SK-N-SH (cell line): ENCODE measurements around the gene COX15. TPM values are rescaled to one million over a fixed set of nuclear protein-coding genes. Genes with fewer than 3 reads are reported as not detected.
A peak's percentile ranks its signal among the peaks of the same experiment; 100 is the strongest.

Source experiments
- CTCF ChIA-PET: fragments of 300-600, 350-600 bp; formaldehyde crosslinking; extraction: SDS; loops from one replicate; lab custom pipeline; 2021; lab: Yijun Ruan, JAX
- POLR2A ChIA-PET: fragments of 350-600 bp; sonication (Branson Sonifier 250); formaldehyde crosslinking; extraction: SDS; loops from one replicate; lab custom pipeline; 2020; ENCODE audit warnings: antibody characterized with exemption, inconsistent platforms; lab: Yijun Ruan, JAX
- DNase-seq: peaks from one replicate; pipeline ENCODE4 v3.0.0; 2012
- H2AFZ ChIP-seq: fragments of 200-600 bp; sonication (generic); 2 replicates; pipeline ENCODE4 v1.8.1; 2016; ENCODE audit warnings: antibody characterized with exemption, mild to moderate bottlenecking, low read depth
- H3F3A ChIP-seq: fragments of 200-600 bp; sonication (generic); replicated peaks from 2 replicates; pipeline ENCODE3; 2016; ENCODE audit warnings: antibody characterized with exemption, mild to moderate bottlenecking; ENCODE audit not compliant: insufficient read depth
- H3K27ac ChIP-seq, 2 experiments: fragments of 200-500 bp in 1 of 2; fragments of 200-600 bp in 1 of 2; sonication (Bioruptor generic) in 1 of 2; sonication (generic), shearing (Covaris generic) in 1 of 2; 2 replicates each; pipeline versions ENCODE4 v1.5.1 to v1.6.1; 2014 to 2016; ENCODE audit warnings: low read depth in 2 of 2, inconsistent platforms in 1 of 2, low read length in 1 of 2, mild to moderate bottlenecking in 1 of 2, mixed read lengths in 1 of 2
- H3K27me3 ChIP-seq: fragments of 200-600 bp; sonication (generic), shearing (Covaris generic); 2 replicates; pipeline ENCODE4 v1.6.1; 2016; ENCODE audit warnings: mixed run types; ENCODE audit not compliant: insufficient read depth
- H3K36me3 ChIP-seq, 2 experiments: fragments of 200-500 bp in 1 of 2; fragments of 200-600 bp in 1 of 2; sonication (Bioruptor generic) in 1 of 2; sonication (generic) in 1 of 2; replicated peaks in 1 of 2; 2 replicates each; pipeline versions ENCODE3 to v1.5.1; 2014 to 2016; ENCODE audit warnings: low read length in 1 of 2, mild to moderate bottlenecking in 1 of 2; ENCODE audit not compliant: insufficient read depth in 2 of 2, control insufficient read depth in 1 of 2
- H3K4me1 ChIP-seq, 2 experiments: fragments of 200-500 bp in 1 of 2; fragments of 200-600 bp in 1 of 2; sonication (Bioruptor generic) in 1 of 2; sonication (generic), shearing (Covaris generic) in 1 of 2; 2 replicates each; pipeline versions ENCODE4 v1.5.1 to v1.6.1; 2014 to 2016; ENCODE audit warnings: low read depth in 1 of 2, low read length in 1 of 2, mixed run types in 1 of 2; ENCODE audit not compliant: insufficient read depth in 2 of 2, control insufficient read depth in 1 of 2
- H3K4me2 ChIP-seq: fragments of 200-600 bp; sonication (generic), shearing (Covaris generic); 2 replicates; pipeline ENCODE4 v1.6.1; 2017; ENCODE audit warnings: mixed run types
- H3K4me3 ChIP-seq, 2 experiments: fragments of 200-500 bp in 1 of 2; fragments of 200-600 bp in 1 of 2; sonication (Bioruptor generic) in 1 of 2; sonication (generic), shearing (Covaris generic) in 1 of 2; 2 replicates each; pipeline versions ENCODE4 v1.5.1 to v1.8.1; 2014 to 2016; ENCODE audit warnings: low read depth in 2 of 2, inconsistent platforms in 1 of 2, low read length in 1 of 2, mild to moderate bottlenecking in 1 of 2, mixed read lengths in 1 of 2, moderate library complexity in 1 of 2
- H3K79me2 ChIP-seq: fragments of 200-600 bp; sonication (generic); 2 replicates; pipeline ENCODE4 v1.8.1; 2017; ENCODE audit warnings: mild to moderate bottlenecking; ENCODE audit not compliant: insufficient read depth
- H3K9ac ChIP-seq: fragments of 200-600 bp; sonication (generic); 2 replicates; pipeline ENCODE4 v1.6.1; 2017; ENCODE audit warnings: mixed run types
- H3K9me2 ChIP-seq: fragments of 200-600 bp; sonication (generic); 2 replicates; pipeline ENCODE4 v1.6.1; 2017; ENCODE audit warnings: mixed run types
- H3K9me3 ChIP-seq: fragments of 200-600 bp; sonication (generic); 2 replicates; pipeline ENCODE4 v1.6.1; 2017; ENCODE audit warnings: mixed run types, mild to moderate bottlenecking, moderate library complexity
- H4K20me1 ChIP-seq: fragments of 200-600 bp; sonication (generic); 2 replicates; pipeline ENCODE4 v1.6.1; 2017; ENCODE audit warnings: mild to moderate bottlenecking, mixed run types; ENCODE audit not compliant: insufficient read depth
- CTCF ChIP-seq: fragments of 200-600 bp; sonication (generic); IDR thresholded peaks from 2 replicates; pipeline ENCODE4 v1.6.1; 2017; ENCODE audit warnings: antibody characterized with exemption, mild to moderate bottlenecking, moderate library complexity
- EP300 ChIP-seq, 2 experiments: IDR thresholded peaks; 2 replicates each; pipeline versions ENCODE4 v1.4.0 to v1.6.1; 2012; ENCODE audit warnings: borderline replicate concordance in 1 of 2, low read depth in 1 of 2, low read length in 1 of 2
- EZH2phosphoT487 ChIP-seq: fragments of 200-600 bp; sonication (generic); IDR thresholded peaks from 2 replicates; pipeline ENCODE4 v1.6.1; 2017; ENCODE audit warnings: low read depth, mixed run types, mild to moderate bottlenecking, antibody characterized with exemption, moderate library complexity, borderline replicate concordance
- FOSL2 ChIP-seq: IDR thresholded peaks from 2 replicates; pipeline ENCODE4 v1.4.0; 2012; ENCODE audit warnings: low read depth, mild to moderate bottlenecking, moderate library complexity, borderline replicate concordance
- FOXM1 ChIP-seq: IDR thresholded peaks from 2 replicates; pipeline ENCODE4 v1.4.0; 2012; ENCODE audit warnings: low read depth, mild to moderate bottlenecking
- GABPA ChIP-seq: IDR thresholded peaks from 2 replicates; pipeline ENCODE4 v1.4.0; 2012; ENCODE audit warnings: low read depth, mild to moderate bottlenecking
- GATA2 ChIP-seq: sonication (generic); formaldehyde crosslinking; IDR thresholded peaks from 2 replicates; pipeline ENCODE4 v1.5.0; 2020; ENCODE audit warnings: mild to moderate bottlenecking, missing genetic modification reagents
- JUND ChIP-seq: IDR thresholded peaks from 2 replicates; pipeline ENCODE4 v1.4.0; 2012
- MAX ChIP-seq: IDR thresholded peaks from 2 replicates; pipeline ENCODE4 v1.4.0; 2012; ENCODE audit warnings: low read depth
- NFIC ChIP-seq: IDR thresholded peaks from 2 replicates; pipeline ENCODE4 v1.4.0; 2012; ENCODE audit warnings: borderline replicate concordance
- PBX3 ChIP-seq: IDR thresholded peaks from 2 replicates; pipeline ENCODE4; 2012
- POLR2AphosphoS5 ChIP-seq: IDR thresholded peaks from 2 replicates; pipeline ENCODE4 v1.6.1; 2012; ENCODE audit warnings: low read depth, low read length
- RAD21 ChIP-seq: IDR thresholded peaks from 2 replicates; pipeline ENCODE4 v1.6.1; 2012; ENCODE audit warnings: mild to moderate bottlenecking, low read length
- RCOR1 ChIP-seq: fragments of 150-350 bp; IDR thresholded peaks from 2 replicates; pipeline ENCODE4 v1.6.1; 2017; ENCODE audit warnings: antibody characterized with exemption, low read length
- RFX5 ChIP-seq: IDR thresholded peaks from 2 replicates; pipeline ENCODE4 v1.6.1; 2012; ENCODE audit warnings: mild to moderate bottlenecking, improper control_type of control experiment, low read length
- TAF1 ChIP-seq: IDR thresholded peaks from 2 replicates; pipeline ENCODE4 v1.6.1; 2012; ENCODE audit warnings: low read depth, mild to moderate bottlenecking, low read length, moderate library complexity, borderline replicate concordance
- TCF12 ChIP-seq: IDR thresholded peaks from 2 replicates; pipeline ENCODE4 v1.4.0; 2012
- WGBS: methylation state at CpG from one replicate; pipeline ENCODE4 v1.1.6; 2017; ENCODE audit warnings: low lambda C conversion rate; 5-methylcytosine and 5-hydroxymethylcytosine counted together
- polyA plus RNA-seq, 3 experiments: library from polyadenylated mRNA; depleted of rRNA; stranded (reverse); fragments of >200 nt; gene quantifications; 2 replicates each; pipeline ENCODE4 v1.2.3, GENCODE V29; 2012
- TF ChIP-seq, protein P1 (sequence below): fragments of 150-350 bp; IDR thresholded peaks from 2 replicates; pipeline ENCODE4 v1.6.1; 2016; ENCODE audit warnings: mild to moderate bottlenecking, low read depth, low read length
- TF ChIP-seq, protein P2 (sequence below): fragments of 150-350 bp; IDR thresholded peaks from 2 replicates; pipeline ENCODE4 v1.6.1; 2017; ENCODE audit warnings: antibody characterized with exemption, low read length, low read depth, borderline replicate concordance

COX15 gene
- polyA plus RNA-seq, 1 of the 3 experiments (the other 2 are of a cell fraction): 20.4 TPM

DNA sequence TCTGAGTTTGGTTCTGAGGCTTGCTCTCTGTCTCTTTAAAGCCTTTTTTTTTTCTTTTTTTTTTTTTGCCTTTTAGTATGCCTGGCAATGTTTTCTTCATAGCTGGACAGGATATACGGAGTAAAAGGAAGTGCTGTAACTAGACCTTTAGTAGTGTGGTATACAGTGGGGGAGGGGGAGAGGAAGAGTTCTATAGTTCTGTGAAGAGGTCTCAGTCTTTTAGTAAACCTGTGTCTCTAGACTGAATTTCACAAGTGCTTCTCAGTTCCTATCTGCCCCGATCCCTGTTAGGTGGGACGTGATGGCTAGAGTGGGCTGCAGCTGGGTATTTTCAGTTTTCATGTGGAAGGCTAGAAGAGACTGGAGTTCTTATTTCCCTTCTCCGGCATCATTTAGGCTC, 47.4 kb upstream of the COX15 start:
- DNase-seq: no peak
- peaks cover 0 to 41% of the 10 kb centered on the region in 2 experiments; a peak in 1 of 4 replicates for H3K4me1 ChIP-seq
- TF ChIP-seq TCF12 (peak; percentile 45), NFIC (peak; percentile 42; the same call in 1 of the 2 replicates), EP300 (IDR thresholded peaks at IDR 0.05; ENCODE audit: borderline replicate concordance in 1 of 2, low read depth in 1 of 2, low read length in 1 of 2) (peak in 1 of 2 experiments; percentile 15; a peak in 1 of 4 replicates), JUND (peak; percentile 32; the same call in 1 of the 2 replicates), POLR2AphosphoS5 (peak; percentile 18; the same call in 1 of the 2 replicates), RCOR1 (no peak), MAX (0 out of 2 replicates have a peak, but pooled peaks have one; percentile 19), FOSL2 (no peak), TAF1 (peak; percentile 67), GABPA (peak; percentile 39; the same call in 1 of the 2 replicates)
- TF ChIP-seq, protein P1, sequence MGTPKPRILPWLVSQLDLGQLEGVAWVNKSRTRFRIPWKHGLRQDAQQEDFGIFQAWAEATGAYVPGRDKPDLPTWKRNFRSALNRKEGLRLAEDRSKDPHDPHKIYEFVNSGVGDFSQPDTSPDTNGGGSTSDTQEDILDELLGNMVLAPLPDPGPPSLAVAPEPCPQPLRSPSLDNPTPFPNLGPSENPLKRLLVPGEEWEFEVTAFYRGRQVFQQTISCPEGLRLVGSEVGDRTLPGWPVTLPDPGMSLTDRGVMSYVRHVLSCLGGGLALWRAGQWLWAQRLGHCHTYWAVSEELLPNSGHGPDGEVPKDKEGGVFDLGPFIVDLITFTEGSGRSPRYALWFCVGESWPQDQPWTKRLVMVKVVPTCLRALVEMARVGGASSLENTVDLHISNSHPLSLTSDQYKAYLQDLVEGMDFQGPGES: no peak
- 7% methylated on average over 4 of the region's 4 CpGs for WGBS
- H3K79me2 ChIP-seq: no peaks in the 10 kb centered on the region
- no peaks in the 10 kb centered on the region for H3K9me3 ChIP-seq
- peaks cover 50% of the 10 kb centered on the region for H3F3A ChIP-seq
- H3K4me3 ChIP-seq: peak overlapping the region; percentile 23 to 60; a peak in 3 of 4 replicates
- no peaks in the 10 kb centered on the region for H3K9me2 ChIP-seq
- no peaks in the 10 kb centered on the region for H3K27me3 ChIP-seq
- H3K36me3 ChIP-seq: no peaks in the 10 kb centered on the region
- no peaks in the 10 kb centered on the region for H4K20me1 ChIP-seq
- POLR2A ChIA-PET: no interaction called here
- peak overlapping the region; percentile 88 for H3K9ac ChIP-seq
- H3K27ac ChIP-seq: peak overlapping the region; percentile 71 to 100
- H2AFZ ChIP-seq: peak overlapping the region; percentile 69
- CTCF ChIA-PET: no interaction called here
- peak overlapping the region; percentile 89 for H3K4me2 ChIP-seq

DNA sequence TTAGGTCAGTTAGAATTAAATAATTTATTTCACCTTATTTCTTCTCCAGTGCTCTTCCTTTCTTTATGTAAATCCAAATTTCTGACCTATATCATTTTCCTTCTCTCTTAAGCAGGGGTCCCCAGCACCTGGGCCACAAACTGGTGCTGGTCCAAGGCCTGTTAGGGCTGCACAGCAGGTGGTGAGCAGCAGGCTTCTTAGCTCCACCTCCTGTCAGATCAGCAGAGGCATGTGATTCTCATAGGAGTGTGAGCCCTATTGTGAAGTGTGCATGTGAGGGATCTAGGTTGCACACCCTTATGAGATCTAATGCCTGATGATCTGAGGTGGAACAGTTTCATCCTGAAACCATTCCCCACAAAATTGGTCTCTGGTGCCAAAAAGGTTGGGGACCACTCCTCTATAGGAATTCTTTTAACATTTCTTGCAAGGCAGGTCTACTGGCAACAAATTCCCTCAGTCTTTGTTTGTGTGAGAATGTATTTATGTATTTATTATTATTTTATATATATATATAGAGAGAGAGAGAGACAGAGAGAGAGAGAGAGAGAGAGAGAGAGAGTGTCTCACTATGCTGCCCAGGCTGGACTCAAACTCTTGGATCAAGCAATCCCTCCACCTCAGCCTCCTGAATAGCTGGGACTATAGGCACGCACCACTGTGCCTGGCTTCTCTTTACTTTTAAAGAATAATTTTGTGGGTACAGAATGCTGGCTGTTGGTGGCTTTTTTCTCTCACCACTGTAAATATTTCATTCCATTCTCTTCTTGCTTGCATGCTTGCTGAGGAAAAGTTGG, 46.2 kb upstream of the COX15 start:
- no peaks in the 10 kb centered on the region for H3K79me2 ChIP-seq
- no peak overlapping the region for H3K4me2 ChIP-seq
- H4K20me1 ChIP-seq: no peaks in the 10 kb centered on the region
- peaks cover 0 to 34% of the 10 kb centered on the region in 2 experiments; a peak in 1 of 4 replicates for H3K4me1 ChIP-seq
- H2AFZ ChIP-seq: 0 out of 2 replicates have a peak overlapping the region, but pooled peaks have one; percentile 69
- H3K9me3 ChIP-seq: no peaks in the 10 kb centered on the region
- no peaks in the 10 kb centered on the region for H3K9me2 ChIP-seq
- H3K27me3 ChIP-seq: no peaks in the 10 kb centered on the region
- 67% methylated on average over 1 of the region's 1 CpG for WGBS
- peak overlapping the region; percentile 71 to 100; a peak in 3 of 4 replicates for H3K27ac ChIP-seq
- no peaks in the 10 kb centered on the region for H3K36me3 ChIP-seq
- DNase-seq: no peak
- no peak overlapping the region for H3K4me3 ChIP-seq
- H3K9ac ChIP-seq: no peak overlapping the region
- POLR2A ChIA-PET: no interaction called here
- peaks cover 51% of the 10 kb centered on the region for H3F3A ChIP-seq
- CTCF ChIA-PET: no interaction called here
- TF ChIP-seq RCOR1 (no peak), EP300 (IDR thresholded peaks at IDR 0.05; ENCODE audit: borderline replicate concordance in 1 of 2, low read depth in 1 of 2, low read length in 1 of 2) (no peak), CTCF (no peak), NFIC (no peak), RFX5 (no peak), PBX3 (no peak), FOSL2 (no peak), RAD21 (no peak), EZH2phosphoT487 (no peak), TAF1 (no peak), MAX (no peak), TCF12 (no peak), POLR2AphosphoS5 (no peak), JUND (no peak), GATA2 (no peak), FOXM1 (no peak)
- TF ChIP-seq, protein P2, sequence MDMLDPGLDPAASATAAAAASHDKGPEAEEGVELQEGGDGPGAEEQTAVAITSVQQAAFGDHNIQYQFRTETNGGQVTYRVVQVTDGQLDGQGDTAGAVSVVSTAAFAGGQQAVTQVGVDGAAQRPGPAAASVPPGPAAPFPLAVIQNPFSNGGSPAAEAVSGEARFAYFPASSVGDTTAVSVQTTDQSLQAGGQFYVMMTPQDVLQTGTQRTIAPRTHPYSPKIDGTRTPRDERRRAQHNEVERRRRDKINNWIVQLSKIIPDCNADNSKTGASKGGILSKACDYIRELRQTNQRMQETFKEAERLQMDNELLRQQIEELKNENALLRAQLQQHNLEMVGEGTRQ: no peak
